ENCODE measurements around the gene TAS2R43.
"Not testable (repeated sequence)": the region's sequence is repeated elsewhere in the genome, so short reads cannot be mapped to it uniquely, and the experiment has no call there.

TAS2R43 gene, protein sequence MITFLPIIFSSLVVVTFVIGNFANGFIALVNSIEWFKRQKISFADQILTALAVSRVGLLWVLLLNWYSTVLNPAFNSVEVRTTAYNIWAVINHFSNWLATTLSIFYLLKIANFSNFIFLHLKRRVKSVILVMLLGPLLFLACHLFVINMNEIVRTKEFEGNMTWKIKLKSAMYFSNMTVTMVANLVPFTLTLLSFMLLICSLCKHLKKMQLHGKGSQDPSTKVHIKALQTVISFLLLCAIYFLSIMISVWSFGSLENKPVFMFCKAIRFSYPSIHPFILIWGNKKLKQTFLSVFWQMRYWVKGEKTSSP

GRCh38 chr12:11092128-11092527 is at the start of gene TAS2R43:
TSS of gene TAS2R43 (minus strand) at chr12:11092313. CDS start at chr12:11092229, 84 bp downstream.
- Histone ChIP-seq H3K4me3 (no peak within 1 kb of the TSS), H3K27ac (no peak within 1 kb of the TSS)
- TF ChIP-seq CTCF (IDR thresholded peaks at IDR 0.05) = no peak
- no peak for DNase-seq (ENCODE audit: low spot score)

- H3K27ac ChIP-seq = no peak overlapping the region
- DNase-seq (ENCODE audit: low spot score) = no peak
These were observed 44.0 kb upstream of the TAS2R43 start for GRCh38 chr12:11136075-11136474.

DNA sequence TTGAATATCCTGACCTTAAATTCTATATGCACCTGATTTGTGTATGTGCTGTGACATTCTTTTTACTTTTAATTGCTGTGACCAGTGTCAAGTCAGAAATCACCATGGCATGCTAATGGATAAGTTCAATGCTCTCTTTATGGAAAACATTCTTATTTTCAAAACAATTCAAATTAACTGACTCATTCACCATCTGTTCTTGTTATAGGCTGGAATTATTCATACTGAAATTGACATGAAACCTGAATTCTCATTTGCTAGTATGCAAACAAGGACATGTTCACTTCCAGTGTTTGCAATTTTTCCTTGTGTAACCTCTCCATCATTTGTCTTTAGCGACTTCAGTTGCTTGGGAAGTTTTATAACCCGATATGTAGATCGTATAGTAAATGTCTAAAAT is 42.2 kb upstream of the TAS2R43 start, which contains the start of gene TAS2R30:
TSS of gene TAS2R30 (minus strand) at position 340 of the 400 bp plus-strand sequence. CDS start 400 bp downstream, outside the sequence.
- DNase-seq (ENCODE audit: low spot score) = no peak
- H3K4me3 ChIP-seq = no peak within 1 kb of the TSS
- no peak for TF ChIP-seq CTCF (IDR thresholded peaks at IDR 0.05)
- no peak within 1 kb of the TSS for H3K27ac ChIP-seq

More at GRCh38 chr12:11136075-11136474, 44.0 kb upstream of the TAS2R43 start:
- TF ChIP-seq CTCF (IDR thresholded peaks at IDR 0.05) = no peak
- no peak overlapping the region for H3K4me3 ChIP-seq

GRCh38 chr12:11133816-11134215 is 41.7 kb upstream of the TAS2R43 start:
- no peak for TF ChIP-seq CTCF (IDR thresholded peaks at IDR 0.05)
- Histone ChIP-seq H3K27ac (no peak overlapping the region), H3K4me3 (no peak overlapping the region)
- no peak for DNase-seq (ENCODE audit: low spot score)

DNA sequence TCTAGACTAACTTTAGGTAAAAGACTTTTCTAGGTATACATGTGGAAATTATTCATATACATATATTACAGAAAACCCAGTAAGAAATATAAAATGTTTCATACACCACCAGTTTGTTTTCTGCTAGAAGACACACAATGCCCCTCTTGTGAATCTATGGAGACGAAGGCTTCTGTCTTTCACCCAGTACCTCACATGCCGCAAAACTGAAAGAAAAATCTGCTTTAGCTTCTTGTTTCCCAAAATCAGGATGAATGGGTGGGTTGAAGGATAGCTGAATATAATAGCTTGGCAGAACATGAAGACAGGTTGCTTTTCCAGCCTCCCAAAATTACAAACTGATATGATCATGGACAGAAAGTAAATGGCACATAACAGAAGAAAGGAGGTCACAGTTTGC is 41.0 kb upstream of the TAS2R43 start:
- H3K4me3 ChIP-seq = no peak overlapping the region
- no peak for TF ChIP-seq CTCF (IDR thresholded peaks at IDR 0.05)
- H3K27ac ChIP-seq = no peak overlapping the region
- no peak for DNase-seq (ENCODE audit: low spot score)

DNA sequence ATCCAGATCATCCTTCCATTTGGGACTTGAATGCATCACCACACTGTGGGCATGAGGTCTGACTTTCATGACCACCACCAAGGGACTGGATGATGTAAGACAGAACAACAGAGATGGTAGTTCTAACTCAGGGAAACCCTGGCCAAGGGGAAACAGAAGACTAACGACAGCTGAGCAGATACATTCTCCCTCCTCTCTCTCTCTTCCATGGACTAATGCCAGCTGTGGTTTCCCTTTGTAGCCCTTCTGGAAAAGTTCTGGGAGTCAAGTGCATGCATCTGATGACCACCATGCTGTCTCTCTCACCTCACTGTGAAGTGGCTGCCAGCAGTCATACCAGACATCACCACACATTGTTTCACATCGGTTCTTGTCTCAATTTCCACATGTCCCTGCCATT is 38.9 kb upstream of the TAS2R43 start:
- no peak for DNase-seq (ENCODE audit: low spot score)
- Histone ChIP-seq H3K4me3 (no peak overlapping the region), H3K27ac (no peak overlapping the region)
- no peak for TF ChIP-seq CTCF (IDR thresholded peaks at IDR 0.05)

- DNase-seq (ENCODE audit: low spot score) = no peak
- TF ChIP-seq CTCF (IDR thresholded peaks at IDR 0.05) = no peak
- H3K4me3 ChIP-seq = no peak overlapping the region
- no peak overlapping the region for H3K27ac ChIP-seq
These were observed 38.3 kb upstream of the TAS2R43 start for GRCh38 chr12:11130382-11130781.

GRCh38 chr12:11114130-11114529 is 22.0 kb upstream of the TAS2R43 start:
- DNase-seq (ENCODE audit: low spot score); H3K27ac ChIP-seq; H3K4me3 ChIP-seq: not testable (repeated sequence)

- DNase-seq (ENCODE audit: low spot score); H3K27ac ChIP-seq; H3K4me3 ChIP-seq: not testable (repeated sequence)
These were observed 19.1 kb upstream of the TAS2R43 start for GRCh38 chr12:11111213-11111612.

Data from coronary artery (tissue), 2 donors.